Astrocyte of the cerebellum (primary cell): ENCODE measurements around the gene CTNND2.

Source experiments
- DNase-seq: peaks from one replicate; pipeline ENCODE4 v3.0.0-alpha.2; 2011; ENCODE audit warnings: low read depth
- H3K4me3 ChIP-seq: 2 replicates; pipeline ENCODE4 v1.5.1; 2011; ENCODE audit warnings: mild to moderate bottlenecking, low read depth, low read length, moderate library complexity
- CTCF ChIP-seq: IDR thresholded peaks from 2 replicates; pipeline ENCODE4 v1.5.1; 2012; ENCODE audit warnings: low read length, low read depth, moderate library complexity, mild to moderate bottlenecking; ENCODE audit errors: missing control alignments
- in situ Hi-C: cut with HindIII; loops from 2 replicates; pipeline ENCODE4 v1.10.0; 2017; ENCODE audit warnings: low sequenced_read_pairs

The CTNND2 gene

GRCh38 chr5:10946050-10946449 is 958.2 kb downstream of the CTNND2 start:
- DNase-seq = no peak
- in situ Hi-C loops = no loop called here
- TF ChIP-seq CTCF = no peak

GRCh38 chr5:10941900-10942299 is 962.3 kb downstream of the CTNND2 start:
- no peak for TF ChIP-seq CTCF
- in situ Hi-C loops = no loop called here
- no peak for DNase-seq
- no peak overlapping the region for H3K4me3 ChIP-seq

More at GRCh38 chr5:10946050-10946449, 958.2 kb downstream of the CTNND2 start:
- no peak overlapping the region for H3K4me3 ChIP-seq

- no peak for TF ChIP-seq CTCF
- in situ Hi-C loops = no loop called here
- DNase-seq = no peak
- H3K4me3 ChIP-seq = no peak overlapping the region
Observed at GRCh38 chr5:10936081-10936855, 968.0 kb downstream of the CTNND2 start.

- no peak overlapping the region for H3K4me3 ChIP-seq
- TF ChIP-seq CTCF = no peak
- in situ Hi-C loops = no loop called here
- DNase-seq = no peak
Observed at GRCh38 chr5:10935536-10935935, 968.7 kb downstream of the CTNND2 start.

GRCh38 chr5:10934783-10935355 is 969.4 kb downstream of the CTNND2 start:
- TF ChIP-seq CTCF = no peak
- no peak overlapping the region for H3K4me3 ChIP-seq
- DNase-seq = no peak
- in situ Hi-C loops = loop anchor here (5.0 kb wide), 1 partner anchor 77 kb away; no protein-coding TSS in a partner anchor

GRCh38 chr5:10933121-10933520 is 971.1 kb downstream of the CTNND2 start:
- TF ChIP-seq CTCF = no peak
- in situ Hi-C loops = loop anchor here (5.0 kb wide), 1 partner anchor 79 kb away; no protein-coding TSS in a partner anchor
- H3K4me3 ChIP-seq = no peak overlapping the region
- no peak for DNase-seq
